Measurements from ENCODE around the gene C12orf60.

Gene C12orf60

DNA sequence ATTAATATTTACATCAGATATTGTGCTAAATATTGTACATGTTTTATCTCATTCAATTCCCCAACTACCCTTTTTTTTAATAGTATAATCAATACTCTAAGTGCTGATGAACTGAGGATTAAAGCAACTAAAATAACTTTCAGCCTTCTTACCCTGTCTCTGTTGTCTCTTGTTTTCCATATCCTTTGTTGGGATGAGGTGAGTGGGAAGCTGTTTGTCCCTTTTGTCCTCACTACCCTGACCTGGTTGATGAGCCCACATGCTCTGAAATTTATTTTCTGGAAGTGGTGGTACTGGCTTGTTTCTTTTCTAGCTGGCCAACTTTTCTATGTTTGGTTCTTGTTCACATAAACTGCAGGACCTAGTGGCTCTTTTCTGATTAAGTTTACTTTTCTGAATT is 49.4 kb downstream of the C12orf60 start:
- TF ChIP-seq POLR2A (IDR thresholded peaks at IDR 0.05; ENCODE audit: low read depth, low read length): no peak
- no peak for DNase-seq (ENCODE audit: insufficient read length, low spot score)
- FAIRE-seq: no peak

GRCh38 chr12:14853961-14854360 is 50.5 kb downstream of the C12orf60 start:
- FAIRE-seq (no peak), DNase-seq (ENCODE audit: insufficient read length, low spot score) (no peak)
- no peak for TF ChIP-seq POLR2A (IDR thresholded peaks at IDR 0.05; ENCODE audit: low read depth, low read length)

DNA sequence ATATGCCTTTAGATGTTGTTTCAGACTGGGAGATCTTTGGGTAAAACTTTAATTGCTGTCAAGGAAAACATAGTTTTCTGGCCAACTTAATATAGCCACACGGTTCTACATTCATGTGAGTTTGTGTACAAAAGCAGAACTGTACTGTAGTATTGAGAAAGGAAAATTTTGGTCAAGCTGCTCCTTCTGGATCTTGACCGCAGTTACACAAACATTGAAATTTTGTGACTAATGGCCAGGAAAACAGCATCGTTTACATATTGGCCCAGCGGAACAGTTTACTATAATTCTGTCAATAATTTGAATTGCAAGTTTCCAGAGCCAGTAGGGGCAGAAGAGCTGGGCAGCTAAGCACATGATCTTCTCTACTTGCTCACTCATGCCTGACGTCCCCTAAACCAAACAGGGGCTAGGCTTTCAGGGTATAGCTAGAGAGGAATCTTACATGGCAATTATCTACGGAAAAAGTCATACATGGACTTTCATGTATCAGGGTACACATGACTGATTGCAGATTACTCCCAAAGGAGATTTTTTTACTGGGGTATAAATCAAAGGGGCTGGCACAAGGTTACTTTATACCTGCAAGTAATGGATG is 51.2 kb downstream of the C12orf60 start:
- DNase-seq (ENCODE audit: insufficient read length, low spot score) (no peak), FAIRE-seq (no peak)
- no peak for TF ChIP-seq POLR2A (IDR thresholded peaks at IDR 0.05; ENCODE audit: low read depth, low read length)

DNA sequence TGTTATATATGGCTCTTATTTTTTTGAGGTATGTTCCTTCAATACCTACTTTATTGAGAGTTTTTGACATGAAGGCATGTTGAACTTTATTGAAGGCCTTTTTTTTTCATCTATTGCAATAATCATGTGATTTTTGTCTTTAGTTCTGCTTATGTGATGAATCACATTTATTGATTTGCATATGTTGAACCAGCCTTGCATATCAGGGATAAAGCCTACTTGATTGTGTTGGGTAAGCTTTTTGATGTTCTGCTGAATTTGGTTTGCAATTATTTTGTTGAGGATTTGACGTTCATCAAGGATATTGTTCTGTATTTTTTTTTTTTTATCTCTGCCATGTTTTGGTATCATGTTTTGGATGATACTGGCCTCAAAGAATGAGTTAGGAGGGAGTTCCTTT is 55.0 kb downstream of the C12orf60 start:
- FAIRE-seq (no peak), DNase-seq (ENCODE audit: insufficient read length, low spot score) (no peak)

DNA sequence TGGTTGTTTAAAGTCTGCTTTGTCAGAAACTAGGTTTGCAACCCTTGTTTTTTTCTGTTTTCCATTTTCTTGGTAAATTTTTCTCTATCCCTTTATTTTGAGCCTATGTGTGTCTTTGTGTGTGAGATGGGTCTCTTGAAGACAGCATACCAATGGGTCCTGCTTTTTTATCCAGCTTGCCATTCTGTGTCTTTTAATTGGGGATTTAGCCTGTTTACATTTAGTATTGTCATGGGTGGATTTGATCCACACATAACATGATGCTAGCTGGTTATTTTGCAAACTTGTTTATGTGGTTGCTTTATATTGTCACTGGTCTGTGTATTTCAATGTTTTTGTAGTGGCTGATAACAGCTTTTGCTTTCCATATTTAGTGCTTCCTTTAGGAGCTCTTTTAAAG is 57.0 kb downstream of the C12orf60 start:
- no peak for DNase-seq (ENCODE audit: insufficient read length, low spot score)
- no peak for TF ChIP-seq POLR2A (IDR thresholded peaks at IDR 0.05; ENCODE audit: low read depth, low read length)
- no peak for FAIRE-seq

More for the DNA sequence above, 55.0 kb downstream of the C12orf60 start:
- no peak for TF ChIP-seq POLR2A (IDR thresholded peaks at IDR 0.05; ENCODE audit: low read depth, low read length)

- TF ChIP-seq POLR2A (IDR thresholded peaks at IDR 0.05; ENCODE audit: low read depth, low read length): no peak
- FAIRE-seq: no peak
- DNase-seq (ENCODE audit: insufficient read length, low spot score): peak; percentile 4
These were observed 65.5 kb downstream of the C12orf60 start for GRCh38 chr12:14868916-14869506.

DNA sequence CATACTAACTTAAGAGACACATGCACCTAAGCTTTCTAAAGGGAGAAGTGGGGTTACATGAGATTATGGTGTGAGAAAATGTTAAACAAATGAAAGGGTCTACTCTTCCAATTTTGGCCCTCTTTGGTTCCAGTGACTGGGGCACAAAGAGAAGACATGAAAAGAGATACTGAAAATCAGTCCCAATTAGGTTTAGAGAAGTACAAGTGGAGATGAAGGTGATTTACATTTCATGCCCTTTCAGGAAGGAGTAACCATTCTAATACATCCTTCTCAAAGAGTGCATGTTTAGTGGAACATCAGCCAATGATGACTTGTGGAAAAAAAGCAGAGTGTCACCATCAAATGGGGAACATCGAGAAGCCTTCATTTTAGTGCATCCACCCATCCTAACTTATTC is 67.8 kb downstream of the C12orf60 start:
- TF ChIP-seq POLR2A (IDR thresholded peaks at IDR 0.05; ENCODE audit: low read depth, low read length): no peak
- no peak for DNase-seq (ENCODE audit: insufficient read length, low spot score)

DNA sequence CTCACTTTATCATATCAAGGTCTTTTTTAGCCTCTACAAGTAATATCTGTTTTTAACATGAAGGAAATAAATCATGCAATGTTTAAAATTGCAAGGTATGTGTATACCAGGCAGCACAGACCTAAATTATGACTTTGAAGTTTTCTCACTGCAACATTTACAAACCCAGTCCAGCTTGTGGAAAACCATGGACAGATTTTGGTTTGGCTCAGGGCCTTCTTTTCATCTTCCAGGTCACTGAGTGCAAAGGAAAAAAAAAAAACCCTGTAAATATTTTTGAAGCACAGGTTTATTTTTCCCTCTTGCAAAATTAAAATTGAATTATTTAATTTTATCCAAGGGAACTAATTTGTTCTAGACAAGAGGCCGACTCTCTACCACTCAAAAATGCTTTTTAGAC is 68.4 kb downstream of the C12orf60 start:
- FAIRE-seq: no peak
- DNase-seq (ENCODE audit: insufficient read length, low spot score): no peak
- no peak for TF ChIP-seq POLR2A (IDR thresholded peaks at IDR 0.05; ENCODE audit: low read depth, low read length)

More for the DNA sequence above, 67.8 kb downstream of the C12orf60 start:
- no peak for FAIRE-seq

GRCh38 chr12:14873440-14874185 is 70.1 kb downstream of the C12orf60 start:
- no peak for FAIRE-seq
- no peak for TF ChIP-seq POLR2A (IDR thresholded peaks at IDR 0.05; ENCODE audit: low read depth, low read length)
- no peak for DNase-seq (ENCODE audit: insufficient read length, low spot score)
